Stimulated activated naive CD4-positive, alpha-beta T cell (primary cell): ENCODE results near the gene PLA2G4A.

ENCODE experiments used
- DNase-seq, 6 experiments: peaks; one replicate each; lab custom pipeline; 2025; lab: John Stamatoyannopoulos, UW

Gene PLA2G4A

GRCh38 chr1:186834399-186834958 lies 5.7 kb downstream of the PLA2G4A start:
- no peak for DNase-seq

- DNase-seq, result no peak
Measured at GRCh38 chr1:186835448-186835847, 6.7 kb downstream of the PLA2G4A start.

- no peak for DNase-seq
Measured at GRCh38 chr1:186837806-186838205, 9.1 kb downstream of the PLA2G4A start.

- DNase-seq, result no peak
Measured at GRCh38 chr1:186838380-186839040, 9.8 kb downstream of the PLA2G4A start.

- no peak for DNase-seq
Measured at GRCh38 chr1:186839041-186839400, 10.3 kb downstream of the PLA2G4A start.

DNA sequence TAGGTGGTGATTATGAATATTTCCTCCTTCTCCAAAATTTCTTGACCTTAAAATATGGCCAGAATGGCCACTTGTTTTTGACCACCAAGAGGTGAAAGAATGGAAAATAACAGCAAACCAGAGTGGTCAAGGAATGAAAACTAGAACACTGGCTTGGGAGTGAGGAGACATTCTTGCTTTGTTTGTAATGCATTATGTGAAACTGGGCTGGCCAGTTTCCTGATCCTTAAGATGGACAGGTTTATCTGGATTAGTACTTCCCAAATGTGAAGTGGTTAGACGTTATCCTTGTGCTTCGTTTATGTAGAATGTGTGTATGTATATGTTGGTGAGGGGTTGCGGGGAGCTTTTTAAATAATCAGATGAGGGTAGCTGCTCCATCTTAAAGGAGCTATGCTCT lies 12.8 kb downstream of the PLA2G4A start:
- no peak for DNase-seq

DNA sequence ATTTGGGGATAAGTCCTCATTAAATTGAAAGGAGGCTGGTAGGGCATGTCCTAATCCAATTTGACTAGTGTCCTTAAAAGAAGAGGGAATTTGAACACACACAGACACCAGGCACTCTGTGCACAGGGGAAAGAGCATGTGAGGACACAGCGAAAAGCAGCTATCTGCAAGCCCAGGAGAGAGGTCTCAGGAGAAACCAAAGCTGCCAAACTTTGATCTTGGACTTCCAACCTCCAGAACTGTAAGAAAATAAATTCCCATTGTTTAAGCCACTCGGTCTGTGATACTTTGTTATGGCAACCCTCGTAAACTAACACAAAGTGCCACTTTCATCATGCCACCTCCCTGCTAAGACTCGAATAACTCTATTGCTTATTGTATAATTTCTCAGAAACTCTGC lies 13.8 kb downstream of the PLA2G4A start:
- DNase-seq, result no peak

- no peak for DNase-seq
Measured at GRCh38 chr1:186843226-186843625, 14.5 kb downstream of the PLA2G4A start.

- no peak for DNase-seq
Measured at GRCh38 chr1:186843931-186844330, 15.2 kb downstream of the PLA2G4A start.

GRCh38 chr1:186845576-186846210 lies 16.9 kb downstream of the PLA2G4A start:
- DNase-seq, result no peak

DNA sequence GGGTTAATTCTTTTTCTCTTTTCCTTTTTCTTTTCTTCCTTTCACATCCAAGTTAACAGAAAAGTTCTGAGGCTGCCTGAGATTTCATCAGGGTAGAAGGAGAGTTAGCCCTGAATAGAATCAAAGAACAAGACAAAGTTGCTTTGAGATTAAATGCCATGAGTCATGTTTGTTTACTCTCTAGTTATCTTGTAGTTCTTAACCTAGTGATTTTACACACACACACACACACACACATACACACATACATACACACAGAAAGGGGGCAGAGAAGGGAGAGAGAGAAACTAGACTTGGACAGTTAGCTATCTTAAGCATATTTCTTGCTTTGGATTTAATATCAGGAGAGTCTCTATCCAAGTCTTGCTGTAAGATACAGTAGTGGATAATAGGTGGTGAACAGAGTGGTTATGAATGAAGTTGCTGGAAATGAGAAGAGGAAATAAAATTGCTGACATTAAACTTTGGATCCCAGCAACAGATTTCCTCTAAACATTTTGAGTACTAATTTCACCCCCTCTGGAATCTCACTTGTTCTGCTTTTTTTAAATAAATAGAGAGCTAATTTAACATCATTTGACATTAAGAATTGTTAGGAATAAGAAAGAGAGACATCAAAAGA lies 19.9 kb downstream of the PLA2G4A start:
- no peak for DNase-seq

- DNase-seq, result no peak
Measured at GRCh38 chr1:186849271-186849671, 20.5 kb downstream of the PLA2G4A start.

- no peak for DNase-seq
Measured at GRCh38 chr1:186849826-186850225, 21.1 kb downstream of the PLA2G4A start.

DNA sequence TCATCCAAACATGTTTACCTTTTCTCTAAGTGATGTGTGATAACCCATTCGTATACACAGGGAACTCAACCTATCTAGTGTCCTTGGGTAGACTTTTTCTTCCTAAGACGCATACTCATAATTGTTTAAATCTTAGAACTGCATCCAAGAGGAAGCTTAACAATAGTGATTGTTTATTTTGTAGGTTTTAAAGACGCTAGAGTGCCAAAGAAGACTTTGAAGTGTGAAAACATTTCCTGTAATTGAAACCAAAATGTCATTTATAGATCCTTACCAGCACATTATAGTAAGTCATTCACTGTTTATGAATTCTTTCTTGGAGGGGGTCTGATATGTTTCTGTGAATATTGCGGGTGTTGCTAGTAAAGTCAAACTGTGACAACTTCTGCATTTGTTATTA lies 25.4 kb downstream of the PLA2G4A start:
- no peak for DNase-seq

DNA sequence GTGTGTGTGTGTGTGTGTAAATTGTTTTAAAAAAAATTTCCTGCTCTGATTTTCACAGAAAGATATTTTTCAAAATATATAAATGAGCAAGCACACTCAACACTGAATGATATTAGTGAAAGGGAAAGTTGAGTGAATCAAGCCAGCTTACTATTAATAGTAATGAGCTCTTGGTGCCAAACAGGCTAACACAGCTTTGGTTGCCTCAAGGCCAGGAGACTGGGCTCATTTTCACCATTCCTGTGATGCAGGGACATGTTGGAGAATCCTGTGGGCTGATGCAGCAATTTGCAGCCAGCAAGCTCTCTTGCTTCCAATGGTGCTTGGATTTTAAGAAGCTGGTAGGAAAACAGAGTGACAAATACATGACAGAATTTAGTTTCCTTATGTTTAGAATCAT lies 30.2 kb downstream of the PLA2G4A start:
- DNase-seq, result no peak

- DNase-seq, result no peak
Measured at GRCh38 chr1:186859995-186860394, 31.2 kb downstream of the PLA2G4A start.

GRCh38 chr1:186864296-186864695 lies 35.5 kb downstream of the PLA2G4A start:
- no peak for DNase-seq

DNA sequence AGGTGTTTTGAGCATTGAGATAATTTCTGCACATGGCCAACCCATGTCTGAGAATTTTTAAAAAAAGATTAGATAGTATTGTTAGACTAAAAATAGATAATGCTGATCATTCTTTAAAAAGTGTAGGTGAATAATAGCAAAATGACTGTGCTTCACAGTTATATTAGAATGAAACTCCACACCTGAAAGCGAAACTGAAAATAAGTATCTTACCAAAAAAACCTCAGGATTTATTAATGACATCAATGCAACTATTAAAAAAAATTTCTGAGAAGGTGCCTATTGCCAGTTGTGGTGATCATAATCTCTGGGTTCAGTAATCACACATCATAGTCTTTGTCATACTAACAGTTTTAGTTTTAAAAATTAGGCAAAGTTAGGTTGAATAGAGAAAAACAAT lies 36.5 kb downstream of the PLA2G4A start:
- no peak for DNase-seq

- DNase-seq, result no peak
Measured at GRCh38 chr1:186865857-186866256, 37.1 kb downstream of the PLA2G4A start.

DNA sequence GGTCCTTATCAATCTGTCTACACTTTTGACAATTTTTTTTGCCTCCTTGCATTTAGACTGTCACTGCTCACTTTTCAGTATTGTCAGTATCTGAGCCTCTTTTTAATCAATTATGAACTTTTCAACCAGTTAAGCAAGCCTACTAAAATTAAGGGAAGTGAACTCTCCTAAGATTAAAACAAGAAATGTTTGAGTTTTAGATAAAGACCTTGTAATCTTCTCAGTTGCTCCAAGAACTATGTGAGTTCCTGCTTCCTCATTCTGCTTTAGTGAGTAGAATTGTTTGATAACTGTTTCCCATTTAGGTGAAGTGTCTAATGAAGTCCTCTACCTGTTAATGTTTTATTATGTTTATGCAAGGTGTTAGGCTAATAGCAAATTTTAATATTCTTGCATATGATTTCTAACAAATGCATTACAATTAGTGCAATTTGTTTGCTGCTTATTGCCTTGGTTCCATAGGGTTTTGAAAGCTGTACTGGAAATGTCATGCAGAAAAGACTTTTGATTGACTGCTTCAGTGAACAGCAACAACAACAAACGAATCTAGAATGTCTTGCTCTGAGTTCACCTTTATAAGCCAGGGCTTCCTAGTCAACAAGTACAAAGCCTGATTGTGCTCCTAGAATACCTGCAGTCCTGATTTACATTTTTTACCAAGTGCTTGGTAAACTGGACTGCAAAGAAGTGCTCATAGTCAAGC lies 40.9 kb downstream of the PLA2G4A start:
- DNase-seq, result no peak

GRCh38 chr1:186871784-186872183 lies 43.0 kb downstream of the PLA2G4A start:
- DNase-seq, result no peak

- DNase-seq, result no peak
Measured at GRCh38 chr1:186872291-186872690, 43.5 kb downstream of the PLA2G4A start.

DNA sequence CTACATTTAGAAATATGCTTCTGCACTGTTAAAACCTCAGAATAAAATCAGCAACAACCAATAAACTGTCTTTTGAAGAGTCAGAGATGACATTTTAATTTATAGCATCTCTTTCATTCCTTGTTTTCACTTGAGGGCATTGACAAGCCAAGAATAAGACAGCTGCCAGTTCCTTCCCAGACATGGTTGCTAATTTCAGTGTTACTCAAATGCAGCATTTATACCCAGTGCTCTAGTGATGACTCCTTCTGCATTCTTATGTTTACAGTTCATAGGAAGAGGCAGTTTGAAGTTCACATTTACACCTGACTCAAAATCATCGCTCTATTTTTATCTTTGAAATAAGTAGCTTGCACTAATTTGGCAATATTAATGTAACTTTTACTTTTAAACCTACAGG lies 44.9 kb downstream of the PLA2G4A start:
- DNase-seq, result no peak
